Rectal smooth muscle tissue (tissue), 1 donor: ENCODE measurements around the gene FLVCR2.
"Not testable (repeated sequence)": the region's sequence is repeated elsewhere in the genome, so short reads cannot be mapped to it uniquely, and the experiment has no call there.

Experiments used
- H3K27ac ChIP-seq: one replicate; pipeline ENCODE4 v1.7.0; 2013; ENCODE audit warnings: low read depth, low read length, inconsistent platforms
- H3K27me3 ChIP-seq: one replicate; pipeline ENCODE4 v1.7.0; 2013; ENCODE audit warnings: low read length; ENCODE audit not compliant: control insufficient read depth, insufficient read depth
- H3K36me3 ChIP-seq: one replicate; pipeline ENCODE4 v1.7.0; 2013; ENCODE audit warnings: low read length; ENCODE audit not compliant: control insufficient read depth, insufficient read depth
- H3K4me1 ChIP-seq: one replicate; pipeline ENCODE4 v1.7.0; 2013; ENCODE audit warnings: low read length; ENCODE audit not compliant: control insufficient read depth, insufficient read depth
- H3K4me3 ChIP-seq: one replicate; pipeline ENCODE4 v1.7.0; 2013; ENCODE audit warnings: low read length
- H3K9ac ChIP-seq: one replicate; pipeline ENCODE4 v1.7.0; 2013; ENCODE audit warnings: low read length

The FLVCR2 gene

GRCh38 chr14:75578786-75579337 is 442 bp downstream of the FLVCR2 start:
- peak overlapping the region; percentile 84 for H3K4me3 ChIP-seq
- H3K27ac ChIP-seq: peak overlapping the region; percentile 77
- H3K9ac ChIP-seq: peak overlapping the region; percentile 59
- no peaks in the 10 kb centered on the region for H3K27me3 ChIP-seq
- H3K4me1 ChIP-seq: peaks cover 12% of the 10 kb centered on the region
- no peaks in the 10 kb centered on the region for H3K36me3 ChIP-seq

- H3K27me3 ChIP-seq: no peaks in the 10 kb centered on the region
- peaks cover 12% of the 10 kb centered on the region for H3K4me1 ChIP-seq
- H3K4me3 ChIP-seq: peak overlapping the region; percentile 84
- no peak overlapping the region for H3K9ac ChIP-seq
- no peak overlapping the region for H3K27ac ChIP-seq
- H3K36me3 ChIP-seq: no peaks in the 10 kb centered on the region
These were observed 981 bp downstream of the FLVCR2 start for GRCh38 chr14:75579338-75579864.

GRCh38 chr14:75579882-75580281 is 1.5 kb downstream of the FLVCR2 start:
- peaks cover 12% of the 10 kb centered on the region for H3K4me1 ChIP-seq
- no peaks in the 10 kb centered on the region for H3K36me3 ChIP-seq
- no peaks in the 10 kb centered on the region for H3K27me3 ChIP-seq
- no peak overlapping the region for H3K9ac ChIP-seq
- H3K27ac ChIP-seq: no peak overlapping the region
- peak overlapping the region; percentile 84 for H3K4me3 ChIP-seq

GRCh38 chr14:75587388-75587787 is 9.0 kb downstream of the FLVCR2 start:
- H3K27ac ChIP-seq: no peak overlapping the region
- no peak overlapping the region for H3K4me3 ChIP-seq
- no peaks in the 10 kb centered on the region for H3K27me3 ChIP-seq
- H3K9ac ChIP-seq: no peak overlapping the region
- no peaks in the 10 kb centered on the region for H3K4me1 ChIP-seq
- H3K36me3 ChIP-seq: no peaks in the 10 kb centered on the region

- H3K36me3 ChIP-seq: no peaks in the 10 kb centered on the region
- H3K27ac ChIP-seq: no peak overlapping the region
- H3K27me3 ChIP-seq: no peaks in the 10 kb centered on the region
- H3K4me3 ChIP-seq: no peak overlapping the region
- no peaks in the 10 kb centered on the region for H3K4me1 ChIP-seq
- no peak overlapping the region for H3K9ac ChIP-seq
These were observed 11.5 kb downstream of the FLVCR2 start for GRCh38 chr14:75589931-75590330.

- Histone ChIP-seq H3K27me3 (no peaks in the 10 kb centered on the region), H3K27ac (no peak overlapping the region), H3K36me3 (no peaks in the 10 kb centered on the region), H3K9ac (no peak overlapping the region), H3K4me1 (no peaks in the 10 kb centered on the region), H3K4me3 (no peak overlapping the region)
These were observed 13.0 kb downstream of the FLVCR2 start for GRCh38 chr14:75591331-75591946.

- Histone ChIP-seq H3K9ac (no peak overlapping the region), H3K36me3 (no peaks in the 10 kb centered on the region), H3K4me1 (no peaks in the 10 kb centered on the region), H3K4me3 (no peak overlapping the region), H3K27me3 (no peaks in the 10 kb centered on the region), H3K27ac (no peak overlapping the region)
These were observed 13.7 kb downstream of the FLVCR2 start for GRCh38 chr14:75591987-75592575.

- Histone ChIP-seq H3K27ac (no peak overlapping the region), H3K4me1 (no peaks in the 10 kb centered on the region), H3K9ac (no peak overlapping the region), H3K27me3 (no peaks in the 10 kb centered on the region), H3K36me3 (no peaks in the 10 kb centered on the region), H3K4me3 (no peak overlapping the region)
These were observed 16.8 kb downstream of the FLVCR2 start for GRCh38 chr14:75595226-75595625.

- no peak overlapping the region for H3K9ac ChIP-seq
- no peaks in the 10 kb centered on the region for H3K36me3 ChIP-seq
- H3K27ac ChIP-seq: no peak overlapping the region
- no peaks in the 10 kb centered on the region for H3K4me1 ChIP-seq
- no peaks in the 10 kb centered on the region for H3K27me3 ChIP-seq
- H3K4me3 ChIP-seq: no peak overlapping the region
These were observed 18.7 kb downstream of the FLVCR2 start for GRCh38 chr14:75597149-75597548.

- not testable (repeated sequence) for H3K27me3 ChIP-seq, H3K4me1 ChIP-seq, H3K36me3 ChIP-seq, H3K9ac ChIP-seq, H3K4me3 ChIP-seq, H3K27ac ChIP-seq
These were observed 21.7 kb downstream of the FLVCR2 start for GRCh38 chr14:75600100-75600499.

- not testable (repeated sequence) for H3K36me3 ChIP-seq, H3K4me1 ChIP-seq, H3K4me3 ChIP-seq, H3K9ac ChIP-seq, H3K27me3 ChIP-seq, H3K27ac ChIP-seq
These were observed 22.6 kb downstream of the FLVCR2 start for GRCh38 chr14:75601061-75601460.

- Histone ChIP-seq H3K9ac (no peak overlapping the region), H3K27me3 (no peaks in the 10 kb centered on the region), H3K4me1 (no peaks in the 10 kb centered on the region), H3K36me3 (no peaks in the 10 kb centered on the region), H3K4me3 (no peak overlapping the region), H3K27ac (no peak overlapping the region)
These were observed 24.1 kb downstream of the FLVCR2 start for GRCh38 chr14:75602503-75602902.
